ENCODE data around the gene SCUBE1.

GRCh38 chr22:43230571-43230970, 112.6 kb downstream of the SCUBE1 start:
- TF ChIP-seq GATA3 (IDR thresholded peaks at IDR 0.05; ENCODE audit: low read depth, low read length) (no peak), GATA2 (IDR thresholded peaks at IDR 0.05; ENCODE audit: low read depth, low read length) (no peak)
